Measurements from ENCODE around the gene SPSB4.

Gene SPSB4

GRCh38 chr3:141178026-141178425, 126.9 kb downstream of the SPSB4 start:
- Histone ChIP-seq H3K9me3 (no peaks in the 10 kb centered on the region), H3K4me1 (ENCODE audit: control insufficient read depth in 1 of 2, insufficient read depth in 1 of 2, low read depth in 1 of 2, low read length in 1 of 2) (no peaks in the 10 kb centered on the region), H3K4me3 (ENCODE audit: low read depth in 1 of 2, low read length in 1 of 2) (no peak overlapping the region), H3K27ac (no peak overlapping the region), H3K36me3 (no peaks in the 10 kb centered on the region), H3K27me3 (no peaks in the 10 kb centered on the region)
- no peak for TF ChIP-seq CTCF (IDR thresholded peaks at IDR 0.05)

GRCh38 chr3:141178551-141178950, 127.4 kb downstream of the SPSB4 start:
- no peaks in the 10 kb centered on the region for H3K36me3 ChIP-seq
- no peak for TF ChIP-seq CTCF (IDR thresholded peaks at IDR 0.05)
- no peaks in the 10 kb centered on the region for H3K9me3 ChIP-seq
- no peak overlapping the region for H3K4me3 ChIP-seq (ENCODE audit: low read depth in 1 of 2, low read length in 1 of 2)
- no peak overlapping the region for H3K27ac ChIP-seq
- H3K27me3 ChIP-seq, result no peaks in the 10 kb centered on the region
- no peaks in the 10 kb centered on the region for H3K4me1 ChIP-seq (ENCODE audit: control insufficient read depth in 1 of 2, insufficient read depth in 1 of 2, low read depth in 1 of 2, low read length in 1 of 2)

GRCh38 chr3:141179983-141180382, 128.8 kb downstream of the SPSB4 start:
- Histone ChIP-seq H3K9me3 (no peaks in the 10 kb centered on the region), H3K27ac (no peak overlapping the region), H3K36me3 (no peaks in the 10 kb centered on the region), H3K27me3 (no peaks in the 10 kb centered on the region), H3K4me3 (ENCODE audit: low read depth in 1 of 2, low read length in 1 of 2) (no peak overlapping the region), H3K4me1 (ENCODE audit: control insufficient read depth in 1 of 2, insufficient read depth in 1 of 2, low read depth in 1 of 2, low read length in 1 of 2) (no peaks in the 10 kb centered on the region)
- TF ChIP-seq CTCF (IDR thresholded peaks at IDR 0.05), result no peak

GRCh38 chr3:141181196-141181595, 130.0 kb downstream of the SPSB4 start:
- Histone ChIP-seq H3K9me3 (no peaks in the 10 kb centered on the region), H3K36me3 (no peaks in the 10 kb centered on the region), H3K27ac (no peak overlapping the region), H3K27me3 (no peaks in the 10 kb centered on the region), H3K4me1 (ENCODE audit: control insufficient read depth in 1 of 2, insufficient read depth in 1 of 2, low read depth in 1 of 2, low read length in 1 of 2) (no peaks in the 10 kb centered on the region), H3K4me3 (ENCODE audit: low read depth in 1 of 2, low read length in 1 of 2) (no peak overlapping the region)
- no peak for TF ChIP-seq CTCF (IDR thresholded peaks at IDR 0.05)

- no peak for TF ChIP-seq CTCF (IDR thresholded peaks at IDR 0.05)
- peaks cover under 1% of the 10 kb centered on the region for H3K27me3 ChIP-seq
- no peaks in the 10 kb centered on the region for H3K9me3 ChIP-seq
- H3K4me1 ChIP-seq (ENCODE audit: control insufficient read depth in 1 of 2, insufficient read depth in 1 of 2, low read depth in 1 of 2, low read length in 1 of 2), result no peaks in the 10 kb centered on the region
- H3K27ac ChIP-seq, result no peak overlapping the region
- no peaks in the 10 kb centered on the region for H3K36me3 ChIP-seq
- no peak overlapping the region for H3K4me3 ChIP-seq (ENCODE audit: low read depth in 1 of 2, low read length in 1 of 2)
Measured at GRCh38 chr3:141181819-141182218, 130.7 kb downstream of the SPSB4 start.

GRCh38 chr3:141183606-141184005, 132.5 kb downstream of the SPSB4 start:
- no peak overlapping the region for H3K27ac ChIP-seq
- TF ChIP-seq CTCF (IDR thresholded peaks at IDR 0.05), result no peak
- H3K27me3 ChIP-seq, result peaks cover 5% of the 10 kb centered on the region
- no peaks in the 10 kb centered on the region for H3K9me3 ChIP-seq
- H3K4me1 ChIP-seq (ENCODE audit: control insufficient read depth in 1 of 2, insufficient read depth in 1 of 2, low read depth in 1 of 2, low read length in 1 of 2), result no peaks in the 10 kb centered on the region
- no peak overlapping the region for H3K4me3 ChIP-seq (ENCODE audit: low read depth in 1 of 2, low read length in 1 of 2)
- no peaks in the 10 kb centered on the region for H3K36me3 ChIP-seq

All from neutrophil (primary cell).